ENCODE data around the gene SEZ6L2. TPM values are rescaled to one million over a fixed set of nuclear protein-coding genes. Genes with fewer than 3 reads are reported as not detected.
"Not testable (repeated sequence)": the region's sequence is repeated elsewhere in the genome, so short reads cannot be mapped to it uniquely, and the experiment has no call there.

The SEZ6L2 gene
- total RNA-seq, 1 experiment from 2014 or later, result 14.7 TPM

GRCh38 chr16:29910819-29911675, 11.7 kb upstream of the SEZ6L2 start:
- no peak for DNase-seq (ENCODE audit: extremely low read depth, low read depth)

DNA sequence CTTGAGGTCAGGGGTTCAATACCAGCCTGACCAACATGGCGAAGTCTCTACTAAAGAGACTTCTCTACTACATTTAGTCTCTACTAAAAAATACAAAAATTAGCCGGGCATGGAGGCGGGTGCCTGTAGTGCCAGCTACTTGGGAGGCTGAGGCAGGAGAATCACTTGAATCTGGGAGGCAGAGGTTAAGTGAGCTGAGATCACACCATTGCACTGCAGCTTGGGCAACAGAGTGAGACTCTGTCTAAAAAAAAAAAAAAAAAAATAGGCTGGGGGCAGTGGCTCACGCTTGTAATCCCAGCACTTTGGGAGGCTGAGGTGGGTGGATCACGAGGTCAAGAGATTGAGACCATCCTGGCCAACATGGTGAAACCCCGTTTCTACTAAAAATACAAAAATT, 10.5 kb upstream of the SEZ6L2 start:
- not testable (repeated sequence) for DNase-seq (ENCODE audit: extremely low read depth, low read depth)

DNA sequence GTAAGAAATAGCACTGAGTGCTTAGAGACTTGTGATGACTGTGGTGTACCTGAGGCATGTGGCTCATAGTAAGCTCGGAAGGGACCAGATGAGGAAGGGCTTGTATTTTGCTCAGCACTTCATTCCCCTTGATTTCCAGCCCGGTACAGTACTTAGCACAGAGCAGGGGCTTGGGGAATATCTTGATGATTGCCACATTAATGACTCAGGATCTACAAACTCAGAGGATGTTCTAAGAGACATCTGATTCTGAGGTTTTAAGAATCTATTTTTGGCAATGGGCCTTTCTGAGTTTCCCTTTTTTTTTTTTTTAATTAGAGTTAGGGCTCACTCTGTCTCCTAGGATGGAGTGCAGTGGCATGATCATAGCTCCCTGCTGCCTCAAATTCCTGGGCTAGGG, 10.0 kb upstream of the SEZ6L2 start:
- no peak for DNase-seq (ENCODE audit: extremely low read depth, low read depth)

DNA sequence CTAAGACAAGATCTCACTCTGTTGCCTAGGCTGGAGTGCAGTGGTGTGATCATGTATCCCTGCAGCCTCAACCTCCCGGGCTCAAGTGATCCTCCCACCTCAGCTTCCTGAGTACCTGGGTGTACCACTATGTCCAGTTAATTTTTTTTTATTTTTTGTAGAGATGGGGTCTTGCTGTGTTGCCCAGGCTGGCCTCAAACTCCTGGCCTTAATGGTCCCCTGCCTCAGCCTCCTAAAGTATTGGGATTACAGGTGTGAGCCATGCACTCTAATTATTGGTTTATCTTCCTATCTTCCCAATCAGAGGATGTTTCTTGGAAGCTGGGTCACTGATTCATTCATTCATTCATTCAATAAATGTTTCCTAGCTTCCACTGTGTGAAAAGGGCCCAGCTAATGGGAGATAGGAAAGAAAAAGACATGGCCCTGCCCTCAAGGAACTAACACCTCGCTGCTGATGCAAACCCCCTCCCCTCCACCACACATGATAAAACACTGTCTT, 9.4 kb upstream of the SEZ6L2 start:
- DNase-seq (ENCODE audit: extremely low read depth, low read depth), result no peak

DNA sequence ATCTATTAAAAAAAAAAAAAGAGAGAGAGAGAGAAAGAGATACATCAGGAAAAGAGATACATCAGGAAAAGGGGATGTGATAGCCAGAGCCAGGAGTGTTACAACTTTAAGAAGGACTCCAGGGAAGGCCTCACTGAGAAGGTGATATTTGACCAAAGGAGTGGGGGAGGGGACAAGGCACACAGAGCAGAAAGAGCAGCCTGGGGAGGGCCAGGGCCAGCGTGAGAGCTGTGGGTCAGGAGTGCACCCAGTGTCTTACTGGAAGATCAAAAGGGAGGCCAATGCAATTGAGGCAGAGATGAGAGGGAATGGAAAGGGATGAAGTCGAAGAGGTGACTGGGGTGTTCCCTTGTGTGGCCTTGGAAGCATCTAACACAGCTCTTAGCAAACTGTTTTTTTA, 8.6 kb upstream of the SEZ6L2 start:
- DNase-seq (ENCODE audit: extremely low read depth, low read depth), result no peak

- no peak for DNase-seq (ENCODE audit: extremely low read depth, low read depth)
Observed at GRCh38 chr16:29906520-29907244, 7.3 kb upstream of the SEZ6L2 start.

- DNase-seq (ENCODE audit: extremely low read depth, low read depth), result no peak
Observed at GRCh38 chr16:29905668-29906067, 6.3 kb upstream of the SEZ6L2 start.

GRCh38 chr16:29904947-29905346, 5.6 kb upstream of the SEZ6L2 start:
- no peak for DNase-seq (ENCODE audit: extremely low read depth, low read depth)

DNA sequence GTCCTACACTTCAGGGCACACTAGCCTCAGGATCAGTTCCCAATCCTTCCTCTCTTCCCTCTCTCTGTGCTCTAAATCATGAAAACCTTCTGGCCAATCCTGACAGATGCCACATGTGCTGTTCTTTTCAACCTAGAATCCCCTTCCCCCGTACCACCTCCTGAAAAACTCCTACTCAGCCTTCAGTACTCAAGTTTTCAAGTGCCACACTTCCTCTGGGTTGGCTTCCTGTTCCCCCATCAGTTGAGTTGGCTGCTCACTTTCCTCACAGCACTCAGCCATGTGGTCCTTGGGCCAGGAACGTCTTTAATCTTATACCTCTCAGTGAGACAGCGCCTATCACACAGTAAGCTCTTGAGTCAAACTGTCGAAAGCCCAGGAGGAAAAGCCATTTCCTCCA, 4.2 kb upstream of the SEZ6L2 start:
- no peak for DNase-seq (ENCODE audit: extremely low read depth, low read depth)

DNA sequence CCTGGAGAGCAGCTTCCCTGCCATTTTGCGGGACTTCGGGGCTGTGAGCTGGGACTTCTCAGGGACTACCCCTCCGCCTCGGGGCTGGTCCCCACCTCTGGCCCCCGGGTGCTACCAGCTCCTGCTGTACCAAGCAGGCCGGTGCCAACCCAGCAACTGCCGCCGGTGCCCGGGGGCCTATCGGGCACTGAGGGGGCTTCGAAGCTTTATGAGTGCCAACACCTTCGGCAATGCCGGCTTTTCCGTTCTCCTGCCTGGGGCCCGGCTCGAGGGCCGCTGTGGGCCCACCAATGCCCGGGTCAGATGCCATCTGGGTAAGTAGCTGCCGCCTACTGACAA, 2.2 kb upstream of the SEZ6L2 start:
- DNase-seq (ENCODE audit: extremely low read depth, low read depth), result no peak

- DNase-seq (ENCODE audit: extremely low read depth, low read depth), result no peak
Observed at GRCh38 chr16:29900888-29901606, 1.7 kb upstream of the SEZ6L2 start.

DNA sequence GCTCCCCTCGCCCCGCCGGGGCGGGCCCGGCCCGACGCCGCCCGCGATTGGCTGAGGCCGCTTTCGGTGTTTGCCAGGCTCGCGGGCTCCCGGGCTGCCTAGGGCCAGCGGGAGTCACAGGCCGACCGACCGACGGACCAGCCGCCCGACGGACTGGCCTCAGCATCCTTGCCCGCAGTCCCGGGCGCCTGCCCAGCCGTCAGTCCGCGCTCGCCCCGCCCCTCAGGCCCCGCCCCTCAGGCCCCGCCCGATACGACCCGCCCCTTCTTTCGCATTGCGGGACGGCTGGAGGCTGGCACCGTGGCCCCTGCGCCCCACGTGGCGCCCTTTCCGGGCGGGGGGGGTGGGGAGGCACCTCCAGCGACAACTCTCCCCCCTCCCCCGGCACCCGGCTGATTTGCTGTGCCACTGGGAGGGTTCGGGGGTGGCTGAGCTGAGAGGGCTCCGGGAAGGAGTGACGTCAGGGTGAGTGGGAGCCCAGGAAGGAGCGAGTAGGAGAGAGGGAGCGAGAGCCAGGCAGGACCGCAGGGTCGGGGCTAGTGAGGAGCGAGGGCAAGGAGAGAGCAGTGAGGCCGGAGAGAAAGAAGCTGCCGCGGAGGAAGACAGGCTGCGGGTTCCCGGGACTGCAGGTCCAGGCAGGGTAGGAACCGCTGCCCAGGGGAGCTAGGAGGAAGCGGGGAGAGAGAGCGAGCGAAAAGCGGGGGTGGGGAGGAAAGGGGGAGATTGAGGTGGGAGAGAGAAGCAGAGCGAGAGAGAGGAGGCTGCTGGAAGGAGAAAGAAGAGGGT, 945 bp upstream of the SEZ6L2 start, which contains the start of gene ASPHD1:
Gene ASPHD1 (plus strand): TSS at position 387 of the 786 bp plus-strand sequence. CDS start 484 bp downstream, outside the sequence.
- peak; percentile 64 for DNase-seq (ENCODE audit: extremely low read depth, low read depth)

DNA sequence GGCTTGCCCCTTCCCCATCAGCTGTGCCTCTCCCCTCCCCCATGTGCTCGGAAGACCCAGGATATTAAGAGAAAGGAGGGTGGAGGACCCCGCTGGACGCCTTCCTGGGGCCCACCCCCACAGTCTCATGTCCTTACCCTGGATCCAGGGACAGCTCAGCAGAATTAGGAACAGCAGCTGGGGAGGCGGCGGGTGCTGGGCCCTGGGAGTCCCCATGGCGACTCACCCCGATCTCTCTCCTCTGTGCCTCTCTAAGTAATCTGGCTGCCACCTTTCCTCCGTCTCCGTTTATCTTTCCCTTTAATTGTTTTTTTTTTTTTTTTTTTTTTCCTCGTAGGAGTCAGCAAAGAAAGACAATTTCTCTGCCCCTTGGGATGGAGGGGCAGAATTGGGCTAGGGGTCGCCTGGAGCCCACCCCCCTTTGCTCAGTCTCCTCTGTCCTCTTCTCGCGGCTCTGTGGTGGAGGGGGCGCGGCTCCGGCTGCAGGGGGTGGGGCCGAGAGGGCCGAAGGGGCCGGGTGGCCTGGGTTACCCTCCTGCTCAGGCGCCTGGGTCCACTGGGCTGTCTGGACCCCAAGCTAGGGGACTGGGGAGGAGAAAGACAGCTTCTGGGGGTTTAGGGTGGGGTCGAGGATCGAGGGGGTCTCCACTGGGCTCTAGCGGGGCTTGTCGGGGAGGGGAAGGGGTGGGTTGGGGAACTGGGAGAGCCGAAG, 390 bp downstream of the SEZ6L2 start:
- DNase-seq (ENCODE audit: extremely low read depth, low read depth), result peak; percentile 30

DNA sequence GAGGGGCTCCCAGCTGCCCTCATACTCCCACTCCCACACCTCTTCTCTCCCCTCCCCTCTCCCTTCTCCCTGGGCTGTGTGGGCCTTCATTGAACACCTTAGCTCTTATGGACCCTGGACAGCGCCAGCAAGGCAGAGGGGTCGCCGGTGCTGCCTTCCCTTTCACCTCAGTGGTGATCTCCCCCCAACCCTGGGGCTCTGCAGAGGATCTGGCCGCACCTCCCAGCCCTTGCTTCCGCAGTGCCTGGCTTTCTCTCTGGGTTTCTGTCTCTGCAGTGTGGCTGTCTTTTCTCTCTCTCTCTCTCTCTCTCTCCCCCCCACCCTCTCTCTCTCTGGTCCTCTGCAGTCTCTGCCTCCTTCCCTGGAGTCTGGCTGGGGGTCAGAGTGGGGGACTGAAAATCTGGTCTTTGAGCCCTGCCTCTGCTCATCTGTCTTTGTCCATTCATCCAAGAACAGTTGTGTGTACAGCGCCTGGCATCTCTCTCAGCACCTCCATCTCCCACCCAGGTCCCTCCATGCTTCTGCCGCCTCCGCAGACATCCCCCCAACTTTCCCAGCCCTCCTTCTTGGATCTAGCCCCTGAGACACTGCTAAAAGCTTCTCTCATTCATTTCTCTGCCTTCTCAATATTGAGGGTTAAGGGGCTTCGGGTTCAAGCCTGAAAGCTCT, 1.1 kb downstream of the SEZ6L2 start:
- DNase-seq (ENCODE audit: extremely low read depth, low read depth), result no peak

DNA sequence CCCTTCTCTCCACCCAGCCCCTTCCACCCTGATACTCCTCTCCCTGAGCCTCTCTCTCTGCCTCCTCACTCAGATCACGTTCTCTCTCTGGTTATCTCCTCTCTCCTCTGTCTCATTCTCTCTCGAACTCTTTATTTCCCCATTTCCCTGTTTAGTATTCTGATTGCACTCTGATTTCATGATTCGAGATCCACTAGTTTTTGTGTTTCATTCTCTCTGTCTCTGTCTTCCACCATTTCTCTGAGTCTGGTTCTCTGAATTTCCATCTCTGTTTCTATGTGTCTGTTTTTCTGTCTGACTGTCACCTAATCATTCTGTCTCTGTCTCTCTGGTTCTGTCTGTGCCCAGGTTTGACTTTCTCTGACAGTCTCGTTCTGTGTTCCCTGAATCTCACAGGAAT, 2.0 kb downstream of the SEZ6L2 start:
- DNase-seq (ENCODE audit: extremely low read depth, low read depth), result no peak

DNA sequence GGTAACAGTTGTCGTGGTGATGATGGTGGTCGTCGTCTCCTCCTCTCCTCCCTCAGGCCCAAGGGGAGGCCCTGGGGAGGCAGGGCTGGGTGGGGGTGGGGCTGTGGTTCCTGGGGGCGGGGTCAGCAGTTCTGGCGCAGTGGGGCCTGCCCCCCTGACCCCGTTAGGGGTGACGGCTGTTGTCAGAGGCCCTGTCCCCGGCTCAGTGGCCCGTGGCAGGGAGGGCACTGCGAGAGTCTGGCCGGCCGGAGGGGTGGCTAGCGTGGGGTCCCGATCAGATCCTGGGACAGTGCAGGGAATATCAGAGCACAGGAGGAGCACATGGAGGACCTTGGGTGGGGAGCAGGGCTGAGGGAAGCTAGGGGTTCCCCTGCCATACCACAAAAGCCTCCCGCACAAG, 2.5 kb downstream of the SEZ6L2 start:
- DNase-seq (ENCODE audit: extremely low read depth, low read depth), result no peak

DNA sequence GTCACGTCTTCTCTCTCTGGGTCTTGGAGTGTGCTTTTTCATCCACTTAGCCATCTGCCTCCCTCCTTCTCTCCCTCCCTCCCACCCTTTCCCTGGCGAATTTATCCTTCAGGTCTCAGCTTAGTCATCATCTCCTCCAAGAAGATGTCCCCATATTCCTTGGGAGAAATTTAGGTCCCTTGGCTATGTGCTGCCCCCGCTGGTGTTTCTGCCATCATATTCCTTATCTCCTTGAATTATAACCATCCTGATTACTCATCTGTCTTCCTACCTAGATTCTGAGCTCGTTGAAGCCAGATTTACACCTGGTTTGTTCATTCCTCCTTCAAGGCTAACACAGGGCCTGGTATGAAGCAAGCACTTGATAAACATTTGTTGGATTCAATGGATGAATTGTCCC, 5.0 kb downstream of the SEZ6L2 start:
- DNase-seq (ENCODE audit: extremely low read depth, low read depth), result no peak

DNA sequence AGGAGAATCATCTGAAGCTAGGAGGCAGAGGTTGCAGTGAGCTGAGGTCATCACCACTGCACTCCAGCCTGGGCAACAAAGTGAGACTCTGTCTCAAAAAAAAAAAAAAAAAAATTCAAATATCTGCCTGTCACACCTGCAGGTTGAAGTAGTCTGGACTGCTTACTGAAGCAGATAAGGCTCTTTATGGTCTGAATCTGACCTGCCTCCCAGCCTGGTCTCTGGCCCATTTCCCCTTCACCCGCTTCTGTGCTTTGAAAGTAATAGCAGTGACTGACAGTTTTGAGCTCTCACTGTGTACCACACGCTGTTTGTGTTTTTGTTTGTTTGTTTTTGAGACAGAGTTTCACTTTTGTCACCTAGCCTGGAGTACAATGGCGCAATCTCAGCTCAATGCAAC, 5.8 kb downstream of the SEZ6L2 start:
- DNase-seq (ENCODE audit: extremely low read depth, low read depth), result no peak

- DNase-seq (ENCODE audit: extremely low read depth, low read depth), result no peak
Observed at GRCh38 chr16:29892458-29892813, 6.9 kb downstream of the SEZ6L2 start.
